Activated CD8-positive, alpha-beta memory T cell treated with anti-CD3 and anti-CD28 coated beads, Interleukin-2, amount 50 U/mL, for 48 hours (primary cell): ENCODE data around the gene HRH2.
"Not testable (repeated sequence)": the region's sequence is repeated elsewhere in the genome, so short reads cannot be mapped to it uniquely, and the experiment has no call there.

Source experiments
- DNase-seq: peaks from one replicate; pipeline ENCODE4 v3.0.0-alpha.2; 2020

HRH2 gene

DNA sequence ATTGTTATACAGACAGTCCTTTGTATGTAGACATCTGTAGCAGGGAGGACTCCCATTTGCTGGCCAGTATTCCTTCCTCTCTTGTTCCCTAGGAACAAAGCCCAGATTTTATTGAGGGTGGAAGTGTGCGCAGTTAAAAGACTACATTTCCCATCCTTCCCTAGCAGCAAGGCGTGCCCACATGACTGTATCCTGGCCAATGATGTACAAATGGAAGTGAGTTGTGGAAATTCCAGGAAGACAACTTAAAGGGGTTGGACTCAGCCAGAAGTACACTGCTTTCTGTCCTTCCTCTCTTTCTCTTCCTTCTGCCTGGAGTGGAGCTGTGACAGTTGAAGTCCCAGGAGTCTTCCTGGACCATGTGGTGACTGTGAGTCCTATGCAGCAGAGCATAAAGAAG lies 89.0 kb downstream of the HRH2 start:
- DNase-seq, result no peak

DNA sequence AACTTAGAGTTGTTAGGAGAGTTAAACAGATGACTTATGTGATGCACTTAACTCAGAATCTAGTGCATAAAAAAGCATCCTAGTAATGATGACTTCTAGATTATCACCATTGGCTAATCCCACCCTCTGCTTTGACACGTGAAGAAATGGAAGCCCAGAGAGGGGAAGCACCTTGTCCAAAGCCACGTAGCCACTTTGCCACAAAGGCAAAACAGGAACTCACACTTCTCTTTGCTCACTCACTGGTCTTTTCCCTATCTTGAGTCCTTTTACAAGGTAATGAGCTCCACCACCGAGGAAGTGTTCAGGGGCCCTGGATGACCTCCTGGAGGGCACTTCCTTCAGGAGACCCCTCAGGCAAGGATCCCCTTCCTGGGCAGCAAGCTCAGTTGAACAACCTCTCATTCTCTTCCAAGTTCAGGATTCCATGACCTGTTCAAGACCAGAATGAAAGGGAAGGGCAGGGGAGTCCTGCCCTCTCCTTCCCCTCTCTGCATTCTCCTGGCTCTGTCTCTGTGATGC lies 89.7 kb downstream of the HRH2 start:
- DNase-seq, result no peak

DNA sequence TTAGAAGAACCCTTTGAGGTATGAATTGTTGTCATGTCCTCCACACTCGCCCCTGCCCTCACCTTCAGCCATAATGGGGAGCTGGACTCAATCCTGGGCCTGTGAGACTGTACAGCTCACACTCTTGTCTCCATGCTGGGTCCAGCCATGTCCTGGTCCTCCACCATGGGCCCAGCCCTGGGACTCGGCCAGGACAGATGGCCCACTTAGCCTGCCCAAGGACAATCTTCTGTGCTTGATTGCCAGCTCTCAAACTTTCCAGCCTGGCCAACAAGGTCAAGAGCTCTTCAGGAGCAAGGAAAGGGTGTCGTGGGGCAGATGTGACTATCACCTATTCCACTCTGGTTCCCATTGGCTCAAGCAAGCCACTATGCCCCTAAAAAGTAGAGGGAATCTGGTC lies 90.8 kb downstream of the HRH2 start:
- DNase-seq, result no peak

DNA sequence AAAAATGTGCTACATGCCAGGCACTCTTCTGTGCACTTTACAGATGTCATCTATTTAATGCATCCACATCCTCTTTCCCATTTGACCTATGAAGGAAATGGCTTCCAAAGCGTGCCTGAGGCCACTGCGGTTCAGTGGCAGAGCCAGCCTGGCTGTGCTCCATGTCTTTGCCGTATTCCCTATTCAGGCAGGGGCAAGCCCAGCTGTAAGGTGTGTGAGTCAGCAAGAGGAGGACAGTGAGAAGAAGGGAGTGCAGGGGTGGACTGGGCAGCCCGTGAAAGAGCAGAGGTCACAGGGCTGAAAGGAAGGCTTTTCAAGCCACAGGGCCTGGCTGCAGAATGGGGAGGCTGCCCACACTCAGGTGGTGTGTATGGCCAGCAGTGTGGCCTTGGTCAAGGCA lies 91.7 kb downstream of the HRH2 start:
- DNase-seq, result no peak

DNA sequence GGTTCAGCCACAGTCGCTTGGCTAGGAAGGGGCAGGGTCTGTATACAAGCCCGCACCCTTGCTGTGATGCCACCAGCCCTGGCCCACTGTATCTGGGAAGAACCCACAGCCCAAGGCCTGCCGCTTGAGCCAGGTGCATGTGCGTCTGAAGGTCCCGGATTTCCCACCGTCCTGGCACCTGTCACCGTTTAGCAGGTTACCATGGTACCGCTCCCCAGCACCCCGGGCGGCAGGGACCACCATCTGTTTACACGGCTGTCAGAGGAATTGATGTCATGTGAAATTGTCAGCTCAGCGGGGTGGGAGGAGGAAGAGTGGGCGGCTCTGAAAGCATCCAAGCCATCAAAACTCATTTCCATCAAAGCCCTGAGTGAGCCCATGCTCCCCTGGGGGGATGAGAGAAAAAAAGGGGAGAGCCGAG lies 92.7 kb downstream of the HRH2 start:
- no peak for DNase-seq

DNA sequence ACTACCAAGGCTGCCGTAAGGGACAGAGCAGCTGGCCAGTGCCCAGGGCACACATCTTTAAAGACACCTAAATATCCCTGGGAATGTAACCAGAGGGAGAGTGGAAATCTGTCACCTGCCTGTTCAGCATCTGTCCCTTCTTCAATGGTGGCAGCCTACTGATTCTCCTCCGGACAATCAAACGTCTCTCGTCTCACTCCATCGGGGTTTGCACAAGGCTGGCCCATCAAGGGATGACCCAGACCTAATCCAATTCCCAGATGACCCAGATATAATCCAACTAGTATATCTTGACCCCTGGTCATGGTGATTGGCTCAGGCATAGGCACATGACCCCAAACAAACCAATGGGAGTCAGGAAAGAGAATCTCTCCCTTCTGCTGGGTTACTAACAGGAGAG lies 93.5 kb downstream of the HRH2 start:
- DNase-seq, result no peak

DNA sequence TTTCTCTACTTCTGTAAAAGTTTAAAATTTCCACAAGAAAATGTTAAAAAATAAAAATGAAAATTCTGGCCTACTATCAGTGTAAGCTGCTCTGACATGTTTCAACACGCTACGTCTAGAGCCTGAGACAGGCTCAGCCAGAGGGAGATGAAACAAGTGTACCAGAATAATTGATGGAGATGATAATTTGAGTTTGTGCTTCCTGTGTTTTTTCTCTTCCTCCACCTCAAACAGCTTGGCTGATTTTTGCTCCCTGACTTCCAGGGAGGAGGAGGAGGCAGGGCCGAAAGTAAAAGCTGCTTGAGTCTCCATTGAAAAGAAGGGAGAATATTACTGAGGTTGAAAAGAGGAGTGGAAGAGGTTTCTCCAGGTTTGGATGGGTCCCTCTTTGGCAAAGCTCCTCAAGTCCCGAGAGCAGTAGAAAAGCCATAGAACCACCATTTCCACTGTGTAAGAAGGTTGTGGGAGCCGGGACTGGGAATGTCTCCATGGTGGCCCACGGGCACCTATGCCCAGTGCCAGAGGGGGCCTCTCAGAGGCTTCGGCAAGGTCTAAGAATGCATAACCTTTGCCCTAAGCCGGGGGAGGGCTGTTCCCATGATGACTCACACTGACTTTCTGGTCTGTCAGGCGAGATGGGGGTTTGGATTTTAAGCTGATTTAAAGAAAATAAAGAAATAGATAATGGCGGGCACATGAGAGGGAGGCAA lies 95.1 kb downstream of the HRH2 start:
- DNase-seq, result no peak

DNA sequence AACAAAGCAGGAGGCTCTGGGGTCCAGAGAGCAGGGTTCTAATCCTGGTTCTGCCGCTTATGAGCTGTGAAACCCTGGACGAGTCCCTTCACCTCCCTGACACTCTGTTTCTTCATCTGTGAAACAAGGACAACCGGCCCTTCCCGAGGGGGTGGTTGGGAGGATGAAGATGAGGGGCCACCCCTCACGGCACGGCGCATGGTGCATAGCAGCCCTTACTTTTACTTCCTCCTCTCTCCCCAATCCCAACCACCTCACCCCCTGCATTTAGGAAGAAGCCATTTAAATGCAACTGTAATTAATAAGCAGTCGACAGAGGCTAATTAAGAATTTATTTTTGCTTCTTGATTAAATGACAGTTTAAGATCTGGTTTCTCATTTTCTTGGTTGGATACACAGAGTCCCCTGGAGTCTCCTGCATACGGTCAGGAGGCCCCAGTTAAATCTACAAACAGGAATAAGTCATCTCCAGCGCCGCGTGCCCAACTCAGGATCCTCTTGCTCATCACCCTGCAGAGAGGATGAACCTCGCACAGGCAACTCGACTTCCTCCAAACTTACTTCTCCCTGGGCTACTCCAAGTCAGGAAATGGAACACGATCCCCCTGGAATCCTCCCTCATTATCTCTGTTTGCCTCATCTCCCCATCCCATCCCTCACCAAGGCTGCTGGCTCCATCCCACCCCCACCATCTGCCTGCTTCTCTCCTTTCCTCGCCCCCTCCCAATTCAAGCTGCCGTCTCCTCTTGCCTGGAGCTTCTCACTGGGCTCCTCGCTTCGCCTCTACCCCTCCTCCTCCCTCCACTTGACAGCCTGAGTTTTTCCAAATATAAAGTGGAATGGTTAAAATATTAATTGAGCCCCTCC lies 95.9 kb downstream of the HRH2 start:
- DNase-seq, result no peak

DNA sequence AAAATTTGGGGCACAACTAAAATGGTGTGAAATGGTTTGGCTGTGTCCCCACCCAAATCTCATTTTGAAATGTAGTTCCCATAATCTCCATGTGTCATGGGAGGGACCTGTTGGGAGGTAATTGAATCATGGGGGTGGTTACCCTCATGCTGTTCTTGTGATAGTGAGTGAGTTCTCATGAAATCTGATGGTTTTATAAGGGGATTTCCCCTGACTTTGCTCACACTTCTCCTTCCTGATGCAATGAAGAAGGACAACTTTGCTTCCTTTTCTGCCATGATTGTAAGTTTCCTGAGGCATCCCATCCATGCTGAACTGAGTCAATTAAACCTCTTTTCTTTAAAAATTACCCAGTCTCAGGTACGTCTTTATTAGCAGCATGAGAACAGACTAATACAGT lies 102.1 kb downstream of the HRH2 start:
- DNase-seq, result not testable (repeated sequence)
